Neural progenitor cell (in vitro differentiated cells): ENCODE data around the gene CREBRF. TPM values are rescaled to one million over a fixed set of nuclear protein-coding genes. Genes with fewer than 3 reads are reported as not detected.

ENCODE experiments used
- DNase-seq: peaks from one replicate; pipeline ENCODE4 v3.0.0-alpha.2; 2016; ENCODE audit warnings: low spot score
- H2AFZ ChIP-seq: fragments of 200-600 bp; sonication (generic); replicated peaks from 2 replicates; pipeline ENCODE4 v1.6.1; 2016; ENCODE audit warnings: antibody characterized with exemption
- H3F3A ChIP-seq: fragments of 200-600 bp; sonication (generic); 2 replicates; pipeline ENCODE4 v1.6.1; 2016; ENCODE audit warnings: antibody characterized with exemption, low read depth
- H3K27ac ChIP-seq: fragments of 200-600 bp; sonication (generic); 2 replicates; pipeline ENCODE4 v1.5.1; 2016; ENCODE audit warnings: mild to moderate bottlenecking
- H3K27me3 ChIP-seq: fragments of 200-600 bp; sonication (generic); 2 replicates; pipeline ENCODE4 v1.6.1; 2016; ENCODE audit warnings: mild to moderate bottlenecking, moderate library complexity
- H3K36me3 ChIP-seq: fragments of 200-600 bp; sonication (generic); 2 replicates; pipeline ENCODE4 v1.5.1; 2016
- H3K4me1 ChIP-seq: fragments of 200-600 bp; sonication (generic); 2 replicates; pipeline ENCODE4 v1.6.1; 2016; ENCODE audit warnings: mixed run types
- H3K4me2 ChIP-seq: fragments of 200-600 bp; sonication (generic); 2 replicates; pipeline ENCODE4 v1.6.1; 2016
- H3K4me3 ChIP-seq: fragments of 200-600 bp; sonication (generic); 2 replicates; pipeline ENCODE4 v1.5.1; 2016
- H3K79me2 ChIP-seq: fragments of 200-600 bp; sonication (generic); 2 replicates; pipeline ENCODE4 v1.6.1; 2016; ENCODE audit warnings: low read depth
- H3K9ac ChIP-seq: fragments of 200-600 bp; sonication (generic); 2 replicates; pipeline ENCODE4 v1.6.1; 2016
- H3K9me3 ChIP-seq: fragments of 200-600 bp; sonication (generic); 2 replicates; pipeline ENCODE4 v1.5.1; 2016; ENCODE audit warnings: low read depth
- H4K20me1 ChIP-seq: fragments of 200-600 bp; sonication (generic); 2 replicates; pipeline ENCODE4 v1.6.1; 2016; ENCODE audit warnings: low read depth
- H3K27ac Mint-ChIP-seq: 3 replicates; pipeline ENCODE4 v1.8.0; 2021; ENCODE audit warnings: mixed read lengths
- H3K27me3 Mint-ChIP-seq: 2 replicates; pipeline ENCODE4 v1.8.0; 2022; ENCODE audit warnings: low read depth, mild to moderate bottlenecking, inconsistent platforms, moderate library complexity, mixed read lengths; ENCODE audit not compliant: insufficient read depth
- H3K36me3 Mint-ChIP-seq: 3 replicates; pipeline ENCODE4 v1.8.0; 2021; ENCODE audit warnings: mixed read lengths
- H3K4me1 Mint-ChIP-seq: 3 replicates; pipeline ENCODE4 v1.8.0; 2021; ENCODE audit warnings: mixed read lengths
- H3K4me3 Mint-ChIP-seq: 3 replicates; pipeline ENCODE4 v1.8.0; 2021; ENCODE audit warnings: mild to moderate bottlenecking, moderate library complexity, mixed read lengths
- H3K9me3 Mint-ChIP-seq: 3 replicates; pipeline ENCODE4 v1.8.0; 2020; ENCODE audit warnings: mixed read lengths
- EZH2 ChIP-seq: fragments of 200-600 bp; sonication (generic); IDR thresholded peaks from 2 replicates; pipeline ENCODE4 v1.6.1; 2017; ENCODE audit warnings: antibody characterized with exemption, mild to moderate bottlenecking, moderate library complexity
- EZH2phosphoT487 ChIP-seq: fragments of 200-600 bp; sonication (generic); IDR thresholded peaks from 2 replicates; pipeline ENCODE4 v1.6.1; 2017; ENCODE audit warnings: antibody characterized with exemption
- total RNA-seq: library from RNA; depleted of rRNA; stranded (reverse); fragments of >200 nt; gene quantifications from 2 replicates; pipeline ENCODE4 v1.2.3, GENCODE V29; 2015; ENCODE audit warnings: low replicate concordance
- TF ChIP-seq, protein P1 (sequence below): fragments of 200-600 bp; sonication (generic); IDR thresholded peaks from 2 replicates; pipeline ENCODE4 v1.5.1; 2017; ENCODE audit warnings: antibody characterized with exemption, mild to moderate bottlenecking

Gene CREBRF
- total RNA-seq, 1 donor from 2014 or later = 14.3 TPM

GRCh38 chr5:173047838-173048105 lies 8.4 kb upstream of the CREBRF start:
- no peak overlapping the region for H3K4me3 ChIP-seq
- peaks cover 10% of the 10 kb centered on the region for H3K4me1 ChIP-seq
- Mint-ChIP-seq H3K27me3 (peaks cover 6% of the 10 kb centered on the region), H3K4me1 (no peaks in the 10 kb centered on the region), H3K36me3 (no peaks in the 10 kb centered on the region), H3K9me3 (no peaks in the 10 kb centered on the region), H3K27ac (no peak overlapping the region), H3K4me3 (no peak overlapping the region)
- no peak overlapping the region for H2AFZ ChIP-seq
- TF ChIP-seq EZH2phosphoT487 (no peak), EZH2 (no peak)
- TF ChIP-seq, protein P1, sequence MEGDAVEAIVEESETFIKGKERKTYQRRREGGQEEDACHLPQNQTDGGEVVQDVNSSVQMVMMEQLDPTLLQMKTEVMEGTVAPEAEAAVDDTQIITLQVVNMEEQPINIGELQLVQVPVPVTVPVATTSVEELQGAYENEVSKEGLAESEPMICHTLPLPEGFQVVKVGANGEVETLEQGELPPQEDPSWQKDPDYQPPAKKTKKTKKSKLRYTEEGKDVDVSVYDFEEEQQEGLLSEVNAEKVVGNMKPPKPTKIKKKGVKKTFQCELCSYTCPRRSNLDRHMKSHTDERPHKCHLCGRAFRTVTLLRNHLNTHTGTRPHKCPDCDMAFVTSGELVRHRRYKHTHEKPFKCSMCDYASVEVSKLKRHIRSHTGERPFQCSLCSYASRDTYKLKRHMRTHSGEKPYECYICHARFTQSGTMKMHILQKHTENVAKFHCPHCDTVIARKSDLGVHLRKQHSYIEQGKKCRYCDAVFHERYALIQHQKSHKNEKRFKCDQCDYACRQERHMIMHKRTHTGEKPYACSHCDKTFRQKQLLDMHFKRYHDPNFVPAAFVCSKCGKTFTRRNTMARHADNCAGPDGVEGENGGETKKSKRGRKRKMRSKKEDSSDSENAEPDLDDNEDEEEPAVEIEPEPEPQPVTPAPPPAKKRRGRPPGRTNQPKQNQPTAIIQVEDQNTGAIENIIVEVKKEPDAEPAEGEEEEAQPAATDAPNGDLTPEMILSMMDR = no peak
- H4K20me1 ChIP-seq = no peaks in the 10 kb centered on the region
- H3K36me3 ChIP-seq = no peaks in the 10 kb centered on the region
- H3K79me2 ChIP-seq = no peaks in the 10 kb centered on the region
- H3K9me3 ChIP-seq = no peaks in the 10 kb centered on the region
- no peaks in the 10 kb centered on the region for H3F3A ChIP-seq
- peaks cover 20% of the 10 kb centered on the region for H3K27me3 ChIP-seq
- no peak overlapping the region for H3K27ac ChIP-seq
- H3K9ac ChIP-seq = no peak overlapping the region
- DNase-seq = no peak
- no peak overlapping the region for H3K4me2 ChIP-seq

- Histone ChIP-seq H3K36me3 (no peaks in the 10 kb centered on the region), H3K27ac (no peak overlapping the region), H4K20me1 (no peaks in the 10 kb centered on the region), H3K4me3 (no peak overlapping the region), H3K9me3 (no peaks in the 10 kb centered on the region), H3K27me3 (peaks cover 20% of the 10 kb centered on the region), H2AFZ (no peak overlapping the region), H3K4me2 (no peak overlapping the region), H3K79me2 (no peaks in the 10 kb centered on the region), H3K4me1 (peaks cover 6% of the 10 kb centered on the region), H3K9ac (no peak overlapping the region), H3F3A (no peaks in the 10 kb centered on the region)
- Mint-ChIP-seq H3K4me3 (no peak overlapping the region), H3K9me3 (no peaks in the 10 kb centered on the region), H3K36me3 (no peaks in the 10 kb centered on the region), H3K27me3 (peaks cover 2% of the 10 kb centered on the region), H3K4me1 (peaks cover 3% of the 10 kb centered on the region), H3K27ac (no peak overlapping the region)
- no peak for DNase-seq
- TF ChIP-seq EZH2phosphoT487 = no peak
- no peak for TF ChIP-seq EZH2
- TF ChIP-seq, protein P1 = no peak
Observed at GRCh38 chr5:173050791-173051190, 5.4 kb upstream of the CREBRF start.

- H3K27me3 ChIP-seq = peaks cover 20% of the 10 kb centered on the region
- no peak overlapping the region for H2AFZ ChIP-seq
- Mint-ChIP-seq H3K36me3 (no peaks in the 10 kb centered on the region), H3K27ac (no peak overlapping the region), H3K27me3 (peaks cover 2% of the 10 kb centered on the region), H3K9me3 (no peaks in the 10 kb centered on the region), H3K4me1 (peaks cover 3% of the 10 kb centered on the region), H3K4me3 (no peak overlapping the region)
- no peak overlapping the region for H3K4me3 ChIP-seq
- no peaks in the 10 kb centered on the region for H3F3A ChIP-seq
- H3K4me1 ChIP-seq = peaks cover 6% of the 10 kb centered on the region
- H3K27ac ChIP-seq = no peak overlapping the region
- H4K20me1 ChIP-seq = no peaks in the 10 kb centered on the region
- no peak overlapping the region for H3K9ac ChIP-seq
- no peaks in the 10 kb centered on the region for H3K9me3 ChIP-seq
- no peak overlapping the region for H3K4me2 ChIP-seq
- H3K36me3 ChIP-seq = no peaks in the 10 kb centered on the region
- no peaks in the 10 kb centered on the region for H3K79me2 ChIP-seq
- TF ChIP-seq EZH2phosphoT487 (no peak), EZH2 (no peak)
- TF ChIP-seq, protein P1 = no peak
- no peak for DNase-seq
Observed at GRCh38 chr5:173051746-173052145, 4.4 kb upstream of the CREBRF start.

- Mint-ChIP-seq H3K27me3 (peaks cover 2% of the 10 kb centered on the region), H3K4me3 (no peak overlapping the region), H3K36me3 (no peaks in the 10 kb centered on the region), H3K4me1 (peaks cover 5% of the 10 kb centered on the region), H3K27ac (no peak overlapping the region), H3K9me3 (no peaks in the 10 kb centered on the region)
- H3K9me3 ChIP-seq = no peaks in the 10 kb centered on the region
- peaks cover 8% of the 10 kb centered on the region for H3K4me1 ChIP-seq
- no peaks in the 10 kb centered on the region for H3K36me3 ChIP-seq
- no peaks in the 10 kb centered on the region for H4K20me1 ChIP-seq
- H3F3A ChIP-seq = peaks cover 9% of the 10 kb centered on the region
- H3K9ac ChIP-seq = no peak overlapping the region
- no peak for DNase-seq
- no peak for TF ChIP-seq EZH2
- TF ChIP-seq, protein P1 = no peak
- TF ChIP-seq EZH2phosphoT487 = no peak
- no peak overlapping the region for H3K4me3 ChIP-seq
- no peak overlapping the region for H3K4me2 ChIP-seq
- peaks cover 20% of the 10 kb centered on the region for H3K27me3 ChIP-seq
- H3K79me2 ChIP-seq = peaks cover 1% of the 10 kb centered on the region
- H2AFZ ChIP-seq = no peak overlapping the region
- no peak overlapping the region for H3K27ac ChIP-seq
Observed at GRCh38 chr5:173053041-173053440, 3.1 kb upstream of the CREBRF start.
